Keratinocyte (primary cell): ENCODE measurements around the gene FHL1.

Experiments
- CTCF ChIP-seq, 3 experiments: IDR thresholded peaks in 1 of 3; conservative IDR thresholded peaks in 1 of 3; optimal IDR thresholded peaks in 1 of 3; 2 replicates in 2 of 3; 3 replicates in 1 of 3; pipeline versions ENCODE3 to v1.5.1; 2011; ENCODE audit warnings: low read length in 3 of 3, mild to moderate bottlenecking in 3 of 3, moderate library complexity in 2 of 3, control low read depth in 1 of 3, inconsistent platforms in 1 of 3; ENCODE audit not compliant: insufficient read depth in 2 of 3; ENCODE audit errors: extremely low read depth in 1 of 3
- EZH2 ChIP-seq: IDR thresholded peaks from one replicate; pipeline ENCODE4 v1.6.1; 2012; ENCODE audit warnings: inconsistent platforms, mild to moderate bottlenecking, low read length, moderate library complexity

DNA sequence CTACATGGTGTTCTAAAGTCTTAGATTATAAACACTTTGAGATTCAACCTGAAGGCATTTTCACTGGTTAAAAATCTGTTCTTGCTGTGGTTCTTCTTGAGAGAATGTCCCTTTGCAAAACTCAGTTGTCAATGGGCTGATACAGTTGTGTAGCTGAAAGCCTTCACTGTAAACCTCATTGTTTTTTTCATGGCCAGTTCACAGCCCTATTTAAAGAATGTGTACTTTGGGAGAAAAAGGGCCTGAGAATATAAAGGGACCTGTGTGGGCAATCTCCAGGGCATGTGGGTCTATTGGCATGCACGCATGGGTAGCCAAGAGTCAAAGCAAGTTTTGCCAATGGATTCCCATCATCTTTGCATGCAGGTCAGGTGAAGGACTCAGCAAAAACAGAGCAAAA lies 111.6 kb downstream of the FHL1 start:
- no peak for TF ChIP-seq EZH2
- no peak for TF ChIP-seq CTCF (optimal IDR thresholded peaks at IDR 0.05 in 1 of 3, IDR thresholded peaks at IDR 0.05 in 1 of 3, conservative IDR thresholded peaks at IDR 0.05 in 1 of 3; ENCODE audit: extremely low read depth in 1 of 3, insufficient read depth in 2 of 3, low read length in 3 of 3)
